Astrocyte (in vitro differentiated cells and primary cell): ENCODE measurements around the gene RUNDC1. TPM values are rescaled to one million over a fixed set of nuclear protein-coding genes. Genes with fewer than 3 reads are reported as not detected.

Experiments used
- DNase-seq: peaks from one replicate; pipeline ENCODE4 v3.0.0-alpha.2; 2010; ENCODE audit warnings: low read depth
- FAIRE-seq: peaks from 2 replicates; lab custom pipeline; 2011; peaks lifted over from hg19 to GRCh38; lab: Jason Lieb, UNC
- H2AFZ ChIP-seq: 2 replicates; pipeline ENCODE4 v1.6.0; 2012; ENCODE audit warnings: low read depth, low read length, inconsistent platforms
- H3K27ac ChIP-seq: 2 replicates; pipeline ENCODE4 v1.5.1; 2011; ENCODE audit warnings: low read depth, low read length, inconsistent platforms
- H3K27me3 ChIP-seq: 2 replicates; pipeline ENCODE4 v1.6.0; 2011; ENCODE audit warnings: low read length, inconsistent platforms; ENCODE audit not compliant: insufficient read depth
- H3K36me3 ChIP-seq: 2 replicates; pipeline ENCODE4 v1.5.1; 2011; ENCODE audit warnings: low read length, inconsistent platforms; ENCODE audit not compliant: insufficient read depth
- H3K4me1 ChIP-seq: 2 replicates; pipeline ENCODE4 v1.5.1; 2011; ENCODE audit warnings: low read length, inconsistent platforms; ENCODE audit not compliant: insufficient read depth
- H3K4me2 ChIP-seq: 2 replicates; pipeline ENCODE4 v1.6.0; 2012; ENCODE audit warnings: low read length, inconsistent platforms
- H3K4me3 ChIP-seq: 2 replicates; pipeline ENCODE4 v1.5.1; 2011; ENCODE audit warnings: low read depth, mild to moderate bottlenecking, low read length, inconsistent platforms; ENCODE audit not compliant: insufficient read depth
- H3K79me2 ChIP-seq: 2 replicates; pipeline ENCODE4 v1.6.0; 2012; ENCODE audit warnings: mild to moderate bottlenecking, low read length, inconsistent platforms; ENCODE audit not compliant: insufficient read depth
- H3K9ac ChIP-seq: 2 replicates; pipeline ENCODE4 v1.6.0; 2012; ENCODE audit warnings: mild to moderate bottlenecking, low read length, inconsistent platforms
- H3K9me3 ChIP-seq: 2 replicates; pipeline ENCODE4 v1.5.1; 2012; ENCODE audit warnings: low read depth, mild to moderate bottlenecking, low read length, inconsistent platforms; ENCODE audit not compliant: insufficient read depth
- H4K20me1 ChIP-seq: 2 replicates; pipeline ENCODE4 v1.6.0; 2012; ENCODE audit warnings: low read length, inconsistent platforms; ENCODE audit not compliant: insufficient read depth
- H3K27ac Mint-ChIP-seq: one replicate; pipeline ENCODE4 v1.8.0; 2021; ENCODE audit warnings: mild to moderate bottlenecking, mixed read lengths; ENCODE audit not compliant: unreplicated experiment
- H3K27me3 Mint-ChIP-seq: one replicate; pipeline ENCODE4 v1.8.0; 2021; ENCODE audit warnings: low read depth, mixed read lengths; ENCODE audit not compliant: unreplicated experiment
- H3K36me3 Mint-ChIP-seq: one replicate; pipeline ENCODE4 v1.8.0; 2021; ENCODE audit warnings: low read depth, mixed read lengths; ENCODE audit not compliant: unreplicated experiment
- H3K4me1 Mint-ChIP-seq: one replicate; pipeline ENCODE4 v1.8.0; 2021; ENCODE audit warnings: low read depth, mixed read lengths; ENCODE audit not compliant: unreplicated experiment
- H3K4me3 Mint-ChIP-seq: one replicate; pipeline ENCODE4 v1.8.0; 2021; ENCODE audit warnings: mild to moderate bottlenecking, moderate library complexity, mixed read lengths; ENCODE audit not compliant: unreplicated experiment
- H3K9me3 Mint-ChIP-seq: one replicate; pipeline ENCODE4 v1.8.0; 2021; ENCODE audit warnings: mild to moderate bottlenecking, mixed read lengths; ENCODE audit not compliant: unreplicated experiment
- CTCF ChIP-seq: IDR thresholded peaks from 2 replicates; pipeline ENCODE4 v1.5.1; 2011; ENCODE audit warnings: low read depth, mild to moderate bottlenecking, inconsistent platforms, low read length, moderate library complexity; ENCODE audit not compliant: insufficient read depth
- EZH2 ChIP-seq: IDR thresholded peaks from 2 replicates; pipeline ENCODE4 v1.6.1; 2012; ENCODE audit warnings: mild to moderate bottlenecking, low read length, inconsistent platforms; ENCODE audit not compliant: insufficient read depth
- total RNA-seq: library from RNA; stranded (reverse); gene quantifications from 2 replicates; pipeline ENCODE4 v1.2.1, GENCODE V29; 2021

Gene RUNDC1
- total RNA-seq, 1 donor from 2014 or later: 13.8 TPM

DNA sequence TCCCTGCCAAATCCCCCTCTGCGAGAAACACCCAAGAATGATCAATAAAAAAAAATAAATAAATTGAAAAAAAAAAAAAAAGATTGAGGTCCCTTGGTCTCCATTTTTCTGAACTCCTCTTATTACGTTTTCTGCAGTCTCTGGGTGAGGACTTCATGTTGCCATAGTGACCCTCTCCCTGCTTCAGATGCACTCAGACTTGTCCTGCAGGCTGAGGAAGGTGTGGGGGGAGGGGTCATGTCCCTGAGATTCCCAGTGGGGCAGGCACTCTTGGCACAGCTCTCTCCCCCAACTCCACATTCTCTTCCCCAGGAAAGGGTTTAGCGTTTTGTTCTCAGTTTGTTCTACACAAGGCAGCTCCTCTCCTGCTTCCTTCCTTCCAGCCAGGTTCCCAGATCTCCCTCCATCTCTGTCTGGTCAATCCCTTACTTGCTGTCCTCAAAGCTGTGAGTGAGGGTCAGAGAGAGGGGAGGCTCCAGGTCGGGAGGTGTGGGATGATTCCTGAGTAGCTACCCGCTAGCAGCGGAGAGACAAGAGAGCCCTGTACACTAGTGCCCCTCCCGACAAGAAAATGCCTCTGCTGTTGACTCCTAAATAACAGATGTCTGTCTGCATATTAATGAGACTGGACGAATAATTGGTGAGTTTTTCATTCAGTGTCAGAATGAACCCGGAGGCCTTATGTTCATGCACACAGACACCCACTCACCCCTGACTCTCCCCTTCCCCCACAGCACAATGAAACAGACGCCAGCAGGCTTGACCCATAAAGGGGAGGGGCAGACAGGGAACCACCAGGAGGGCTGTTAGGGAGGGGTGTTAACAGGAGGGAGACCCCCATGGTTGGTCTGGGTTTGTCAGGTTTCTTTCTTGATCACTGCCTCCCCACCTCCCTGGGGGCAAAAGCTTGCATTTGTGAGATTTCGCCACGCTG, 53.9 kb downstream of the RUNDC1 start:
- Mint-ChIP-seq H3K27ac (no peak overlapping the region), H3K4me1 (peaks cover 18% of the 10 kb centered on the region), H3K36me3 (no peaks in the 10 kb centered on the region), H3K27me3 (peaks cover under 1% of the 10 kb centered on the region), H3K9me3 (no peaks in the 10 kb centered on the region), H3K4me3 (no peak overlapping the region)
- no peaks in the 10 kb centered on the region for H3K4me1 ChIP-seq
- no peak overlapping the region for H3K9ac ChIP-seq
- H3K36me3 ChIP-seq: no peaks in the 10 kb centered on the region
- no peak for DNase-seq
- H3K79me2 ChIP-seq: no peaks in the 10 kb centered on the region
- no peak for FAIRE-seq
- no peak overlapping the region for H3K27ac ChIP-seq
- H3K4me3 ChIP-seq: no peak overlapping the region
- peak overlapping the region; percentile 20 for H3K4me2 ChIP-seq
- H4K20me1 ChIP-seq: no peaks in the 10 kb centered on the region
- no peaks in the 10 kb centered on the region for H3K27me3 ChIP-seq
- TF ChIP-seq CTCF (no peak), EZH2 (no peak)
- peak overlapping the region; percentile 69 for H2AFZ ChIP-seq
- H3K9me3 ChIP-seq: no peaks in the 10 kb centered on the region

DNA sequence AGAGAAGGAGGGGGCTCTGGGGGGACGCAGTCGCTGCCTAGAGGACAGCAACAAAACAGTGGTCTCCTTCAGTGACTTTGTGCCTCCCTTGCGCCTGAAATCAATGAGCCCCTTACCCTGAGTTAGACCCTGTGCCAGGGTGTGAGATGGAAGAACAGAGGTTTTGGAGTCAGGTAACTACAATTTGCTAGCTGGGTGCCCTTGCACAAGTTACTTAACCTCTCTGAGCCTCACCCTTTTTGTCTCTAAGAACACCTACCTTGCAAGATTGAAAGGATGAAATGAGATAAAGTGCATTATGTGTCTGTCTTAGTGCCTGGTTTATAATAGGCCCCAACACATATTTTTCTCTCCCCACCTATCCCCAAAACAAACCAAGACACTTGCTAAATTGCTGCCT, 54.5 kb downstream of the RUNDC1 start:
- H3K4me1 Mint-ChIP-seq: peaks cover 18% of the 10 kb centered on the region

More for the DNA sequence above, 54.5 kb downstream of the RUNDC1 start:
- Mint-ChIP-seq H3K27ac (no peak overlapping the region), H3K9me3 (no peaks in the 10 kb centered on the region), H3K4me3 (no peak overlapping the region), H3K27me3 (peaks cover 2% of the 10 kb centered on the region), H3K36me3 (no peaks in the 10 kb centered on the region)
- H3K9me3 ChIP-seq: no peaks in the 10 kb centered on the region
- H2AFZ ChIP-seq: no peak overlapping the region
- no peak overlapping the region for H3K4me3 ChIP-seq
- no peaks in the 10 kb centered on the region for H3K79me2 ChIP-seq
- TF ChIP-seq EZH2 (no peak), CTCF (no peak)
- DNase-seq (no peak), FAIRE-seq (no peak)
- H4K20me1 ChIP-seq: no peaks in the 10 kb centered on the region
- H3K4me1 ChIP-seq: no peaks in the 10 kb centered on the region
- no peak overlapping the region for H3K4me2 ChIP-seq
- H3K27ac ChIP-seq: no peak overlapping the region
- H3K9ac ChIP-seq: no peak overlapping the region
- no peaks in the 10 kb centered on the region for H3K36me3 ChIP-seq
- H3K27me3 ChIP-seq: no peaks in the 10 kb centered on the region
